Panc1 (cell line): ENCODE data around the gene KLHL2. TPM values are rescaled to one million over a fixed set of nuclear protein-coding genes. Genes with fewer than 3 reads are reported as not detected.
"Not testable (repeated sequence)": the region's sequence is repeated elsewhere in the genome, so short reads cannot be mapped to it uniquely, and the experiment has no call there.

Experiments
- ATAC-seq: fragments of 200-7000 bp; cut with Tn5 transposase; 2 replicates; pipeline ENCODE4 v1.9.1; 2020; ENCODE audit warnings: mild to moderate bottlenecking, moderate library complexity
- BruUV-seq: library from RNA; stranded (reverse); fragments of 400-500 nt; replicated peaks from 2 replicates; lab custom pipeline; 2021; lab: Mats Ljungman, UMichigan
- CTCF ChIA-PET: fragments of 300-600 bp; sonication (Branson Sonifier 250); formaldehyde crosslinking; loops from one replicate; lab custom pipeline; 2022; ENCODE audit warnings: antibody characterized with exemption; lab: Charles Lee
- POLR2A ChIA-PET: fragments of 300-600 bp; sonication (Branson Sonifier 250); formaldehyde crosslinking; loops from one replicate; lab custom pipeline; 2022; ENCODE audit warnings: antibody characterized with exemption; lab: Charles Lee
- DNase-seq: peaks from one replicate; pipeline ENCODE4 v3.0.0-alpha.2; 2010; ENCODE audit warnings: low read depth, low spot score
- H3K27ac ChIP-seq: 2 replicates; pipeline ENCODE4 v1.5.1; 2011; ENCODE audit warnings: mild to moderate bottlenecking, low read length, inconsistent platforms
- H3K27me3 ChIP-seq: fragments of 200-500 bp; sonication (Bioruptor generic); 2 replicates; pipeline ENCODE4 v1.6.0; 2014; ENCODE audit warnings: low read length, inconsistent platforms; ENCODE audit not compliant: control insufficient read depth, insufficient read depth
- H3K36me3 ChIP-seq: fragments of 200-500 bp; sonication (Bioruptor generic); 2 replicates; pipeline ENCODE4 v1.5.1; 2014; ENCODE audit warnings: inconsistent platforms, mild to moderate bottlenecking, low read length, moderate library complexity; ENCODE audit not compliant: control insufficient read depth, insufficient read depth
- H3K4me1 ChIP-seq: 2 replicates; pipeline ENCODE4 v1.5.1; 2011; ENCODE audit warnings: inconsistent platforms, mild to moderate bottlenecking, low read length, moderate library complexity; ENCODE audit not compliant: control insufficient read depth, insufficient read depth
- H3K4me3 ChIP-seq, 2 experiments: 2 replicates each; pipeline ENCODE4 v1.5.1; 2011 to 2012; ENCODE audit warnings: low read depth in 2 of 2, low read length in 2 of 2, mild to moderate bottlenecking in 2 of 2, inconsistent platforms in 1 of 2, moderate library complexity in 1 of 2
- H3K9me3 ChIP-seq: fragments of 200-500 bp; sonication (Bioruptor generic); 2 replicates; pipeline ENCODE4 v1.5.1; 2014; ENCODE audit warnings: low read depth, mild to moderate bottlenecking, inconsistent platforms, low read length, moderate library complexity; ENCODE audit not compliant: control insufficient read depth, insufficient read depth
- CTCF ChIP-seq: fragments of 450-650 bp; IDR thresholded peaks from 2 replicates; pipeline ENCODE4 v1.5.1; 2017; ENCODE audit warnings: mild to moderate bottlenecking
- POLR2AphosphoS5 ChIP-seq: IDR thresholded peaks from 2 replicates; pipeline ENCODE4 v1.6.1; 2012; ENCODE audit warnings: mild to moderate bottlenecking, low read depth, low read length, moderate library complexity
- SIN3A ChIP-seq: IDR thresholded peaks from 2 replicates; pipeline ENCODE4 v1.6.1; 2012; ENCODE audit warnings: low read depth, mild to moderate bottlenecking, low read length, moderate library complexity, borderline replicate concordance; ENCODE audit not compliant: insufficient read depth
- TCF7L2 ChIP-seq: IDR thresholded peaks from 2 replicates; pipeline ENCODE4 v1.6.1; 2011; ENCODE audit warnings: mild to moderate bottlenecking, low read depth, low read length, inconsistent platforms
- in situ Hi-C: cut with HindIII; loops from 2 replicates; pipeline ENCODE4 v1.10.0; 2016; ENCODE audit warnings: low sequenced_read_pairs, low pct_unique_long_range_greater_than_20kb
- intact Hi-C: fragments of 100-400 bp; cut with micrococcal nuclease; formaldehyde crosslinking; loops from one replicate; pipeline ENCODE4 v1.10.0; 2022; ENCODE audit not compliant: unreplicated experiment
- total RNA-seq: library from RNA; stranded (reverse); gene quantifications from one replicate; pipeline ENCODE4 v1.2.1, GENCODE V29; 2021; ENCODE audit not compliant: unreplicated experiment

Gene KLHL2
- total RNA-seq, 1 experiment from 2014 or later = 17.4 TPM

- in situ Hi-C loops, POLR2A ChIA-PET, CTCF ChIA-PET, BruUV-seq, H3K4me3 ChIP-seq, H3K27me3 ChIP-seq, H3K36me3 ChIP-seq, H3K9me3 ChIP-seq, intact Hi-C loops, DNase-seq, ATAC-seq, H3K4me1 ChIP-seq, H3K27ac ChIP-seq: not testable (repeated sequence)
Measured at GRCh38 chr4:165244587-165245186, 37.3 kb downstream of the KLHL2 start.

- BruUV-seq = no TSS peak
- Histone ChIP-seq H3K36me3 (no peaks in the 10 kb centered on the region), H3K9me3 (no peaks in the 10 kb centered on the region), H3K27ac (no peak overlapping the region), H3K4me3 (no peak overlapping the region), H3K4me1 (no peaks in the 10 kb centered on the region), H3K27me3 (no peaks in the 10 kb centered on the region)
- ChIA-PET POLR2A (interaction anchor here (0.7 kb wide), 1 partner anchor 15 kb away, joined by 3 read pairs; no protein-coding TSS in a partner anchor), CTCF (no interaction called here)
- in situ Hi-C loops = no loop called here
- intact Hi-C loops = no loop called here
- TF ChIP-seq CTCF = no peak
- TF ChIP-seq TCF7L2 = no peak
- no peak for TF ChIP-seq SIN3A
- TF ChIP-seq POLR2AphosphoS5 = no peak
- ATAC-seq (no peak), DNase-seq (no peak)
Measured at GRCh38 chr4:165248102-165248501, 40.7 kb downstream of the KLHL2 start.

GRCh38 chr4:165248904-165249303, 41.5 kb downstream of the KLHL2 start:
- in situ Hi-C loops, intact Hi-C loops, BruUV-seq, H3K36me3 ChIP-seq, H3K9me3 ChIP-seq, H3K27me3 ChIP-seq, H3K4me1 ChIP-seq, DNase-seq, ATAC-seq, H3K4me3 ChIP-seq, POLR2A ChIA-PET, CTCF ChIA-PET, H3K27ac ChIP-seq: not testable (repeated sequence)

GRCh38 chr4:165254771-165255170, 47.4 kb downstream of the KLHL2 start:
- H3K36me3 ChIP-seq, H3K27me3 ChIP-seq, POLR2A ChIA-PET, CTCF ChIA-PET, H3K27ac ChIP-seq, H3K4me1 ChIP-seq, intact Hi-C loops, H3K4me3 ChIP-seq, H3K9me3 ChIP-seq, in situ Hi-C loops, BruUV-seq, DNase-seq, ATAC-seq: not testable (repeated sequence)

GRCh38 chr4:165255439-165255838, 48.1 kb downstream of the KLHL2 start:
- ATAC-seq, H3K36me3 ChIP-seq, POLR2A ChIA-PET, H3K27me3 ChIP-seq, BruUV-seq, H3K4me3 ChIP-seq, H3K9me3 ChIP-seq, H3K4me1 ChIP-seq, intact Hi-C loops, H3K27ac ChIP-seq, DNase-seq, in situ Hi-C loops, CTCF ChIA-PET: not testable (repeated sequence)

GRCh38 chr4:165256074-165256659, 48.8 kb downstream of the KLHL2 start:
- H3K36me3 ChIP-seq, H3K27me3 ChIP-seq, in situ Hi-C loops, H3K9me3 ChIP-seq, ATAC-seq, H3K4me3 ChIP-seq, DNase-seq, POLR2A ChIA-PET, CTCF ChIA-PET, H3K4me1 ChIP-seq, BruUV-seq, intact Hi-C loops, H3K27ac ChIP-seq: not testable (repeated sequence)
